SU-DHL-6 (cell line): ENCODE results near the gene WIZ.
A peak's percentile ranks its signal among the peaks of the same experiment; 100 is the strongest.

Source experiments
- H2AFZ ChIP-seq: fragments of 200-600 bp; sonication (generic); 2 replicates; pipeline ENCODE4 v1.6.1; 2014; ENCODE audit warnings: low read depth, mild to moderate bottlenecking, moderate library complexity, mixed read lengths, antibody characterized with exemption, low read length; ENCODE audit not compliant: severe bottlenecking
- H3F3A ChIP-seq: fragments of 200-600 bp; shearing (Covaris generic); 2 replicates; pipeline ENCODE4 v1.6.0; 2016; ENCODE audit warnings: antibody characterized with exemption, mild to moderate bottlenecking; ENCODE audit not compliant: insufficient read depth
- H3K27ac ChIP-seq: fragments of 200-600 bp; sonication (generic); 2 replicates; pipeline ENCODE4 v1.5.1; 2016; ENCODE audit warnings: low read depth, mild to moderate bottlenecking, low read length, moderate library complexity, mixed read lengths
- H3K27me3 ChIP-seq: fragments of 200-600 bp; sonication (generic), shearing (Covaris generic); 2 replicates; pipeline ENCODE4 v1.6.0; 2014; ENCODE audit warnings: mild to moderate bottlenecking, low read length
- H3K36me3 ChIP-seq: fragments of 200-600 bp; sonication (generic); 2 replicates; pipeline ENCODE4 v1.6.1; 2014; ENCODE audit warnings: mild to moderate bottlenecking, low read length, mixed read lengths
- H3K4me2 ChIP-seq: fragments of 300-600, 200-600 bp; shearing (Covaris generic), sonication (generic); 2 replicates; pipeline ENCODE4 v1.6.0; 2014; ENCODE audit warnings: low read length, low read depth, mild to moderate bottlenecking; ENCODE audit not compliant: poor library complexity, severe bottlenecking
- H3K4me3 ChIP-seq: fragments of 200-600 bp; sonication (generic); 2 replicates; pipeline ENCODE4 v1.5.1; 2014; ENCODE audit warnings: antibody characterized with exemption, low read length, mild to moderate bottlenecking, mixed read lengths; ENCODE audit not compliant: insufficient read depth, poor library complexity, severe bottlenecking
- H3K79me2 ChIP-seq: fragments of 200-600 bp; sonication (generic); 2 replicates; pipeline ENCODE4 v1.6.1; 2014; ENCODE audit warnings: mild to moderate bottlenecking, low read length, moderate library complexity; ENCODE audit not compliant: insufficient read depth
- H3K9ac ChIP-seq: fragments of 200-600 bp; sonication (generic); 2 replicates; pipeline ENCODE4 v1.7.0; 2014; ENCODE audit warnings: mild to moderate bottlenecking, low read length
- H3K9me2 ChIP-seq: fragments of 200-600 bp; sonication (generic); replicated peaks from 2 replicates; pipeline ENCODE4 v1.6.1; 2014; ENCODE audit warnings: low read length; ENCODE audit not compliant: insufficient read depth
- H3K9me3 ChIP-seq: fragments of 200-600 bp; sonication (generic); 2 replicates; pipeline ENCODE4 v1.6.1; 2014; ENCODE audit warnings: low read length, mixed read lengths; ENCODE audit not compliant: insufficient read depth
- H4K20me1 ChIP-seq: fragments of 200-600 bp; sonication (generic); 2 replicates; pipeline ENCODE4 v1.6.1; 2014; ENCODE audit warnings: low read depth, mild to moderate bottlenecking, antibody characterized with exemption, low read length, moderate library complexity, mixed read lengths
- CTCF ChIP-seq: fragments of 200-600 bp; sonication (generic); IDR thresholded peaks from one replicate; pipeline ENCODE4 v1.5.1; 2017; ENCODE audit warnings: antibody characterized with exemption, mild to moderate bottlenecking, low read length, moderate library complexity; ENCODE audit not compliant: insufficient read depth, poor library complexity, severe bottlenecking
- EZH2phosphoT487 ChIP-seq: fragments of 200-600 bp; sonication (generic), shearing (Covaris generic); conservative IDR thresholded peaks from 2 replicates; pipeline ENCODE4 v1.6.1; 2018; ENCODE audit warnings: mild to moderate bottlenecking, antibody characterized with exemption, low read length, moderate library complexity, mixed read lengths

WIZ gene

GRCh38 chr19:15449620-15450527 lies at the start of gene WIZ:
Gene WIZ (minus strand): TSS chr19:15449956. CDS start chr19:15448307, 1,649 bp downstream.
- Histone ChIP-seq H3K9me2 (no peaks in the 10 kb centered on the region), H3K27me3 (no peaks in the 10 kb centered on the region), H3K9ac (no peak within 1 kb of the TSS), H3K9me3 (no peaks in the 10 kb centered on the region), H2AFZ (no peak within 1 kb of the TSS), H3K4me3 (no peak within 1 kb of the TSS), H3K36me3 (no peaks in the 10 kb centered on the region), H3K27ac (no peak within 1 kb of the TSS), H4K20me1 (no peaks in the 10 kb centered on the region), H3K79me2 (no peaks in the 10 kb centered on the region), H3F3A (peaks cover 8% of the 10 kb centered on the region; the same call in 1 of the 2 replicates), H3K4me2 (peak within 1 kb of the TSS; percentile 33)
- TF ChIP-seq CTCF (no peak), EZH2phosphoT487 (no peak)

GRCh38 chr19:15498910-15499309 lies 49.2 kb upstream of the WIZ start:
- Histone ChIP-seq H3F3A (no peaks in the 10 kb centered on the region), H3K4me2 (no peak overlapping the region), H2AFZ (no peak overlapping the region), H3K79me2 (no peaks in the 10 kb centered on the region), H3K9me3 (no peaks in the 10 kb centered on the region), H3K27ac (no peak overlapping the region), H3K9ac (no peak overlapping the region), H3K4me3 (no peak overlapping the region), H3K27me3 (no peaks in the 10 kb centered on the region), H3K36me3 (no peaks in the 10 kb centered on the region), H3K9me2 (no peaks in the 10 kb centered on the region), H4K20me1 (no peaks in the 10 kb centered on the region)
- TF ChIP-seq CTCF: no peak
- TF ChIP-seq EZH2phosphoT487: no peak

GRCh38 chr19:15498156-15498858 lies 48.6 kb upstream of the WIZ start:
- Histone ChIP-seq H3K79me2 (no peaks in the 10 kb centered on the region), H3K27ac (no peak overlapping the region)

More at GRCh38 chr19:15498156-15498858, 48.6 kb upstream of the WIZ start:
- no peaks in the 10 kb centered on the region for H3F3A ChIP-seq
- no peak overlapping the region for H2AFZ ChIP-seq
- no peak overlapping the region for H3K4me3 ChIP-seq
- H3K4me2 ChIP-seq: no peak overlapping the region
- H3K27me3 ChIP-seq: no peaks in the 10 kb centered on the region
- no peaks in the 10 kb centered on the region for H4K20me1 ChIP-seq
- no peak overlapping the region for H3K9ac ChIP-seq
- H3K9me3 ChIP-seq: no peaks in the 10 kb centered on the region
- H3K36me3 ChIP-seq: no peaks in the 10 kb centered on the region
- H3K9me2 ChIP-seq: no peaks in the 10 kb centered on the region
- no peak for TF ChIP-seq EZH2phosphoT487
- TF ChIP-seq CTCF: no peak
